SK-N-SH (cell line): ENCODE data around the gene ZNF474. TPM values are rescaled to one million over a fixed set of nuclear protein-coding genes. Genes with fewer than 3 reads are reported as not detected.
A peak's percentile ranks its signal among the peaks of the same experiment; 100 is the strongest.

ENCODE experiments used
- CTCF ChIA-PET: fragments of 300-600, 350-600 bp; formaldehyde crosslinking; extraction: SDS; loops from one replicate; lab custom pipeline; 2021; lab: Yijun Ruan, JAX
- POLR2A ChIA-PET: fragments of 350-600 bp; sonication (Branson Sonifier 250); formaldehyde crosslinking; extraction: SDS; loops from one replicate; lab custom pipeline; 2020; ENCODE audit warnings: antibody characterized with exemption, inconsistent platforms; lab: Yijun Ruan, JAX
- DNase-seq: peaks from one replicate; pipeline ENCODE4 v3.0.0; 2012
- H2AFZ ChIP-seq: fragments of 200-600 bp; sonication (generic); 2 replicates; pipeline ENCODE4 v1.8.1; 2016; ENCODE audit warnings: antibody characterized with exemption, mild to moderate bottlenecking, low read depth
- H3F3A ChIP-seq: fragments of 200-600 bp; sonication (generic); replicated peaks from 2 replicates; pipeline ENCODE3; 2016; ENCODE audit warnings: antibody characterized with exemption, mild to moderate bottlenecking; ENCODE audit not compliant: insufficient read depth
- H3K27ac ChIP-seq, 2 experiments: fragments of 200-500 bp in 1 of 2; fragments of 200-600 bp in 1 of 2; sonication (Bioruptor generic) in 1 of 2; sonication (generic), shearing (Covaris generic) in 1 of 2; 2 replicates each; pipeline versions ENCODE4 v1.5.1 to v1.6.1; 2014 to 2016; ENCODE audit warnings: low read depth in 2 of 2, inconsistent platforms in 1 of 2, low read length in 1 of 2, mild to moderate bottlenecking in 1 of 2, mixed read lengths in 1 of 2
- H3K27me3 ChIP-seq: fragments of 200-600 bp; sonication (generic), shearing (Covaris generic); 2 replicates; pipeline ENCODE4 v1.6.1; 2016; ENCODE audit warnings: mixed run types; ENCODE audit not compliant: insufficient read depth
- H3K36me3 ChIP-seq, 2 experiments: fragments of 200-500 bp in 1 of 2; fragments of 200-600 bp in 1 of 2; sonication (Bioruptor generic) in 1 of 2; sonication (generic) in 1 of 2; replicated peaks in 1 of 2; 2 replicates each; pipeline versions ENCODE3 to v1.5.1; 2014 to 2016; ENCODE audit warnings: low read length in 1 of 2, mild to moderate bottlenecking in 1 of 2; ENCODE audit not compliant: insufficient read depth in 2 of 2, control insufficient read depth in 1 of 2
- H3K4me1 ChIP-seq, 2 experiments: fragments of 200-500 bp in 1 of 2; fragments of 200-600 bp in 1 of 2; sonication (Bioruptor generic) in 1 of 2; sonication (generic), shearing (Covaris generic) in 1 of 2; 2 replicates each; pipeline versions ENCODE4 v1.5.1 to v1.6.1; 2014 to 2016; ENCODE audit warnings: low read depth in 1 of 2, low read length in 1 of 2, mixed run types in 1 of 2; ENCODE audit not compliant: insufficient read depth in 2 of 2, control insufficient read depth in 1 of 2
- H3K4me2 ChIP-seq: fragments of 200-600 bp; sonication (generic), shearing (Covaris generic); 2 replicates; pipeline ENCODE4 v1.6.1; 2017; ENCODE audit warnings: mixed run types
- H3K4me3 ChIP-seq, 2 experiments: fragments of 200-500 bp in 1 of 2; fragments of 200-600 bp in 1 of 2; sonication (Bioruptor generic) in 1 of 2; sonication (generic), shearing (Covaris generic) in 1 of 2; 2 replicates each; pipeline versions ENCODE4 v1.5.1 to v1.8.1; 2014 to 2016; ENCODE audit warnings: low read depth in 2 of 2, inconsistent platforms in 1 of 2, low read length in 1 of 2, mild to moderate bottlenecking in 1 of 2, mixed read lengths in 1 of 2, moderate library complexity in 1 of 2
- H3K79me2 ChIP-seq: fragments of 200-600 bp; sonication (generic); 2 replicates; pipeline ENCODE4 v1.8.1; 2017; ENCODE audit warnings: mild to moderate bottlenecking; ENCODE audit not compliant: insufficient read depth
- H3K9ac ChIP-seq: fragments of 200-600 bp; sonication (generic); 2 replicates; pipeline ENCODE4 v1.6.1; 2017; ENCODE audit warnings: mixed run types
- H3K9me2 ChIP-seq: fragments of 200-600 bp; sonication (generic); 2 replicates; pipeline ENCODE4 v1.6.1; 2017; ENCODE audit warnings: mixed run types
- H3K9me3 ChIP-seq: fragments of 200-600 bp; sonication (generic); 2 replicates; pipeline ENCODE4 v1.6.1; 2017; ENCODE audit warnings: mixed run types, mild to moderate bottlenecking, moderate library complexity
- H4K20me1 ChIP-seq: fragments of 200-600 bp; sonication (generic); 2 replicates; pipeline ENCODE4 v1.6.1; 2017; ENCODE audit warnings: mild to moderate bottlenecking, mixed run types; ENCODE audit not compliant: insufficient read depth
- CHD2 ChIP-seq: fragments of 150-350 bp; IDR thresholded peaks from 2 replicates; pipeline ENCODE4 v1.6.1; 2018; ENCODE audit warnings: low read length; ENCODE audit not compliant: partially characterized antibody
- CTCF ChIP-seq: fragments of 200-600 bp; sonication (generic); IDR thresholded peaks from 2 replicates; pipeline ENCODE4 v1.6.1; 2017; ENCODE audit warnings: antibody characterized with exemption, mild to moderate bottlenecking, moderate library complexity
- ELF1 ChIP-seq: IDR thresholded peaks from 2 replicates; pipeline ENCODE4 v1.4.0; 2012
- EP300 ChIP-seq, 2 experiments: IDR thresholded peaks; 2 replicates each; pipeline versions ENCODE4 v1.4.0 to v1.6.1; 2012; ENCODE audit warnings: borderline replicate concordance in 1 of 2, low read depth in 1 of 2, low read length in 1 of 2
- EZH2phosphoT487 ChIP-seq: fragments of 200-600 bp; sonication (generic); IDR thresholded peaks from 2 replicates; pipeline ENCODE4 v1.6.1; 2017; ENCODE audit warnings: low read depth, mixed run types, mild to moderate bottlenecking, antibody characterized with exemption, moderate library complexity, borderline replicate concordance
- FOXM1 ChIP-seq: IDR thresholded peaks from 2 replicates; pipeline ENCODE4 v1.4.0; 2012; ENCODE audit warnings: low read depth, mild to moderate bottlenecking
- MAX ChIP-seq: IDR thresholded peaks from 2 replicates; pipeline ENCODE4 v1.4.0; 2012; ENCODE audit warnings: low read depth
- NFIC ChIP-seq: IDR thresholded peaks from 2 replicates; pipeline ENCODE4 v1.4.0; 2012; ENCODE audit warnings: borderline replicate concordance
- PBX3 ChIP-seq: IDR thresholded peaks from 2 replicates; pipeline ENCODE4; 2012
- TCF12 ChIP-seq: IDR thresholded peaks from 2 replicates; pipeline ENCODE4 v1.4.0; 2012
- WGBS: methylation state at CpG from one replicate; pipeline ENCODE4 v1.1.6; 2017; ENCODE audit warnings: low lambda C conversion rate; 5-methylcytosine and 5-hydroxymethylcytosine counted together
- polyA plus RNA-seq, 3 experiments: library from polyadenylated mRNA; depleted of rRNA; stranded (reverse); fragments of >200 nt; gene quantifications; 2 replicates each; pipeline ENCODE4 v1.2.3, GENCODE V29; 2012
- TF ChIP-seq, protein P1 (sequence below): IDR thresholded peaks from 2 replicates; pipeline ENCODE4 v1.6.1; 2012; ENCODE audit warnings: mild to moderate bottlenecking, low read depth, low read length, moderate library complexity
- TF ChIP-seq, protein P2 (sequence below): IDR thresholded peaks from 2 replicates; pipeline ENCODE4 v1.4.0; 2012; ENCODE audit warnings: low read depth, borderline replicate concordance

Gene ZNF474
- polyA plus RNA-seq, 1 of the 3 experiments (the other 2 are of a cell fraction): 0.08 TPM

- H3K27ac ChIP-seq: peak overlapping the region; percentile 78 to 96; a peak in 3 of 4 replicates
These were observed 52.5 kb downstream of the ZNF474 start for GRCh38 chr5:122181863-122182262.

GRCh38 chr5:122182491-122182921, 53.2 kb downstream of the ZNF474 start:
- CTCF ChIA-PET: interaction anchor here (1.0 to 1.5 kb wide), 3 partner anchors 10 to 11 kb away, joined by 3 to 5 read pairs (median 4); no protein-coding TSS in a partner anchor
- Histone ChIP-seq H3K4me1 (peaks cover 11 to 26% of the 10 kb centered on the region in 2 experiments), H3K9me2 (no peaks in the 10 kb centered on the region), H3K4me3 (peak overlapping the region in 1 of 2 experiments; percentile 21; a peak in 2 of 4 replicates), H3K4me2 (peak overlapping the region; percentile 78), H3K27ac (peak overlapping the region; percentile 78 to 96; a peak in 3 of 4 replicates), H3K9ac (peak overlapping the region; percentile 84), H3K79me2 (no peaks in the 10 kb centered on the region), H3K27me3 (no peaks in the 10 kb centered on the region), H3K9me3 (no peaks in the 10 kb centered on the region), H2AFZ (peak overlapping the region; percentile 83), H3F3A (peaks cover 36% of the 10 kb centered on the region), H4K20me1 (no peaks in the 10 kb centered on the region), H3K36me3 (no peaks in the 10 kb centered on the region)
- TF ChIP-seq CTCF (no peak), ELF1 (no peak), CHD2 (no peak), NFIC (peak; percentile 56; the same call in 1 of the 2 replicates), TCF12 (no peak), MAX (0 out of 2 replicates have a peak, but pooled peaks have one; percentile 32), PBX3 (peak; percentile 30; the same call in 1 of the 2 replicates), EP300 (IDR thresholded peaks at IDR 0.05; ENCODE audit: borderline replicate concordance in 1 of 2, low read depth in 1 of 2, low read length in 1 of 2) (no peak)
- TF ChIP-seq, protein P1, sequence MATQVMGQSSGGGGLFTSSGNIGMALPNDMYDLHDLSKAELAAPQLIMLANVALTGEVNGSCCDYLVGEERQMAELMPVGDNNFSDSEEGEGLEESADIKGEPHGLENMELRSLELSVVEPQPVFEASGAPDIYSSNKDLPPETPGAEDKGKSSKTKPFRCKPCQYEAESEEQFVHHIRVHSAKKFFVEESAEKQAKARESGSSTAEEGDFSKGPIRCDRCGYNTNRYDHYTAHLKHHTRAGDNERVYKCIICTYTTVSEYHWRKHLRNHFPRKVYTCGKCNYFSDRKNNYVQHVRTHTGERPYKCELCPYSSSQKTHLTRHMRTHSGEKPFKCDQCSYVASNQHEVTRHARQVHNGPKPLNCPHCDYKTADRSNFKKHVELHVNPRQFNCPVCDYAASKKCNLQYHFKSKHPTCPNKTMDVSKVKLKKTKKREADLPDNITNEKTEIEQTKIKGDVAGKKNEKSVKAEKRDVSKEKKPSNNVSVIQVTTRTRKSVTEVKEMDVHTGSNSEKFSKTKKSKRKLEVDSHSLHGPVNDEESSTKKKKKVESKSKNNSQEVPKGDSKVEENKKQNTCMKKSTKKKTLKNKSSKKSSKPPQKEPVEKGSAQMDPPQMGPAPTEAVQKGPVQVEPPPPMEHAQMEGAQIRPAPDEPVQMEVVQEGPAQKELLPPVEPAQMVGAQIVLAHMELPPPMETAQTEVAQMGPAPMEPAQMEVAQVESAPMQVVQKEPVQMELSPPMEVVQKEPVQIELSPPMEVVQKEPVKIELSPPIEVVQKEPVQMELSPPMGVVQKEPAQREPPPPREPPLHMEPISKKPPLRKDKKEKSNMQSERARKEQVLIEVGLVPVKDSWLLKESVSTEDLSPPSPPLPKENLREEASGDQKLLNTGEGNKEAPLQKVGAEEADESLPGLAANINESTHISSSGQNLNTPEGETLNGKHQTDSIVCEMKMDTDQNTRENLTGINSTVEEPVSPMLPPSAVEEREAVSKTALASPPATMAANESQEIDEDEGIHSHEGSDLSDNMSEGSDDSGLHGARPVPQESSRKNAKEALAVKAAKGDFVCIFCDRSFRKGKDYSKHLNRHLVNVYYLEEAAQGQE: no peak
- TF ChIP-seq, protein P2, sequence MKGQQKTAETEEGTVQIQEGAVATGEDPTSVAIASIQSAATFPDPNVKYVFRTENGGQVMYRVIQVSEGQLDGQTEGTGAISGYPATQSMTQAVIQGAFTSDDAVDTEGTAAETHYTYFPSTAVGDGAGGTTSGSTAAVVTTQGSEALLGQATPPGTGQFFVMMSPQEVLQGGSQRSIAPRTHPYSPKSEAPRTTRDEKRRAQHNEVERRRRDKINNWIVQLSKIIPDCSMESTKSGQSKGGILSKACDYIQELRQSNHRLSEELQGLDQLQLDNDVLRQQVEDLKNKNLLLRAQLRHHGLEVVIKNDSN: no peak
- 49% methylated on average over 7 of the region's 7 CpGs for WGBS
- no peak for DNase-seq
- POLR2A ChIA-PET: no interaction called here

More at GRCh38 chr5:122181863-122182262, 52.5 kb downstream of the ZNF474 start:
- peak overlapping the region; percentile 83 for H2AFZ ChIP-seq
- H3K27me3 ChIP-seq: no peaks in the 10 kb centered on the region
- H3K9me3 ChIP-seq: no peaks in the 10 kb centered on the region
- H3K9me2 ChIP-seq: no peaks in the 10 kb centered on the region
- ChIA-PET POLR2A (no interaction called here), CTCF (interaction anchor here (1.5 to 2.0 kb wide), 2 partner anchors 12 to 14 kb away, joined by 4 to 6 read pairs; no protein-coding TSS in a partner anchor)
- no peak for TF ChIP-seq FOXM1
- no peak for TF ChIP-seq EZH2phosphoT487
- H3K4me3 ChIP-seq: peak overlapping the region; percentile 6 to 21; a peak in 3 of 4 replicates
- peak overlapping the region; percentile 84 for H3K9ac ChIP-seq
- peaks cover 8 to 26% of the 10 kb centered on the region in 2 experiments for H3K4me1 ChIP-seq
- DNase-seq: no peak
- H3K36me3 ChIP-seq: no peaks in the 10 kb centered on the region
- no peaks in the 10 kb centered on the region for H4K20me1 ChIP-seq
- no peaks in the 10 kb centered on the region for H3K79me2 ChIP-seq
- H3F3A ChIP-seq: peaks cover 36% of the 10 kb centered on the region
- WGBS: 13% methylated on average over 2 of the region's 2 CpGs
- peak overlapping the region; percentile 78 for H3K4me2 ChIP-seq
